GM23338 (cell line): Measurements from ENCODE around the gene RMND1. TPM values are rescaled to one million over a fixed set of nuclear protein-coding genes. Genes with fewer than 3 reads are reported as not detected.

Source experiments
- ATAC-seq: fragments of 200-7000 bp; cut with Tn5 transposase; 3 replicates; pipeline ENCODE4 v1.9.1; 2020
- DNase-seq: peaks from one replicate; pipeline ENCODE4 v3.0.0-alpha.2; 2015; ENCODE audit warnings: low spot score
- H2AFZ ChIP-seq: fragments of 200-600 bp; sonication (generic); 2 replicates; pipeline ENCODE4 v1.8.0; 2016; ENCODE audit warnings: antibody characterized with exemption, mild to moderate bottlenecking, moderate library complexity
- H3F3A ChIP-seq: fragments of 200-600 bp; sonication (generic); replicated peaks from 2 replicates; pipeline ENCODE4 v1.8.0; 2017; ENCODE audit warnings: antibody characterized with exemption, mixed run types, low read depth
- H3K27ac ChIP-seq: fragments of 200-600 bp; sonication (generic); 2 replicates; pipeline ENCODE4 v1.6.1; 2016; ENCODE audit warnings: low read depth
- H3K27me3 ChIP-seq: fragments of 200-600 bp; sonication (generic); 2 replicates; pipeline ENCODE4 v1.8.0; 2016; ENCODE audit warnings: mild to moderate bottlenecking, mixed run types, moderate library complexity; ENCODE audit not compliant: insufficient read depth
- H3K36me3 ChIP-seq: fragments of 200-600 bp; sonication (generic); 2 replicates; pipeline ENCODE4 v1.8.0; 2016; ENCODE audit warnings: mild to moderate bottlenecking; ENCODE audit not compliant: insufficient read depth
- H3K4me1 ChIP-seq: fragments of 200-600 bp; sonication (generic); 2 replicates; pipeline ENCODE4 v1.8.0; 2016; ENCODE audit warnings: mild to moderate bottlenecking, moderate library complexity; ENCODE audit not compliant: insufficient read depth
- H3K4me2 ChIP-seq: fragments of 200-600 bp; sonication (generic); 2 replicates; pipeline ENCODE4 v1.7.1; 2017; ENCODE audit warnings: mixed run types
- H3K4me3 ChIP-seq: fragments of 200-600 bp; sonication (generic); 2 replicates; pipeline ENCODE4 v1.6.1; 2016; ENCODE audit warnings: mixed run types
- H3K79me2 ChIP-seq: fragments of 200-600 bp; sonication (generic); replicated peaks from 2 replicates; pipeline ENCODE4 v1.8.0; 2017; ENCODE audit warnings: mild to moderate bottlenecking; ENCODE audit not compliant: insufficient read depth
- H3K9me2 ChIP-seq: fragments of 200-600 bp; sonication (generic); 2 replicates; pipeline ENCODE4 v1.8.0; 2017; ENCODE audit not compliant: insufficient read depth
- H4K20me1 ChIP-seq: fragments of 200-600 bp; sonication (generic); replicated peaks from 2 replicates; pipeline ENCODE4 v1.8.0; 2017; ENCODE audit warnings: mild to moderate bottlenecking; ENCODE audit not compliant: insufficient read depth
- H3K27ac Mint-ChIP-seq: 2 replicates; pipeline ENCODE4 v1.8.0; 2020; ENCODE audit warnings: inconsistent platforms, mild to moderate bottlenecking, moderate library complexity, mixed read lengths
- H3K27me3 Mint-ChIP-seq: 3 replicates; pipeline ENCODE4 v1.8.0; 2022; ENCODE audit warnings: low read depth, mild to moderate bottlenecking, moderate library complexity, mixed read lengths, inconsistent platforms; ENCODE audit not compliant: insufficient read depth, poor library complexity
- H3K36me3 Mint-ChIP-seq: 3 replicates; pipeline ENCODE4 v1.8.0; 2021; ENCODE audit warnings: low read depth, mild to moderate bottlenecking, inconsistent platforms, moderate library complexity, mixed read lengths
- H3K4me1 Mint-ChIP-seq: 3 replicates; pipeline ENCODE4 v1.8.0; 2020; ENCODE audit warnings: mild to moderate bottlenecking, inconsistent platforms, mixed read lengths
- H3K4me3 Mint-ChIP-seq: 3 replicates; pipeline ENCODE4 v1.8.0; 2021; ENCODE audit warnings: moderate library complexity, mild to moderate bottlenecking, inconsistent platforms, mixed read lengths
- H3K9me3 Mint-ChIP-seq: 3 replicates; pipeline ENCODE4 v1.8.0; 2020; ENCODE audit warnings: moderate library complexity, mild to moderate bottlenecking, inconsistent platforms, mixed read lengths
- CREB1 ChIP-seq: fragments of 250-450 bp; sonication (Bioruptor Pico); IDR thresholded peaks from 2 replicates; pipeline ENCODE4 v1.5.0; 2020; ENCODE audit warnings: low read depth, mild to moderate bottlenecking, moderate library complexity
- EZH2 ChIP-seq: fragments of 200-600 bp; sonication (generic); IDR thresholded peaks from one replicate; pipeline ENCODE4 v1.8.0; 2017; ENCODE audit warnings: antibody characterized with exemption, mild to moderate bottlenecking, low read depth; ENCODE audit not compliant: unreplicated experiment
- EZH2phosphoT487 ChIP-seq: fragments of 200-600 bp; sonication (generic); IDR thresholded peaks from one replicate; pipeline ENCODE4 v1.8.1; 2018; ENCODE audit warnings: antibody characterized with exemption; ENCODE audit not compliant: unreplicated experiment
- JUNB ChIP-seq: IDR thresholded peaks from one replicate; pipeline ENCODE4 v1.6.1; 2016; ENCODE audit warnings: antibody characterized with exemption; ENCODE audit not compliant: unreplicated experiment
- NANOG ChIP-seq: IDR thresholded peaks from 2 replicates; pipeline ENCODE4 v1.6.1; 2016; ENCODE audit warnings: antibody characterized with exemption, borderline replicate concordance
- POLR2AphosphoS5 ChIP-seq: IDR thresholded peaks from 2 replicates; pipeline ENCODE4 v1.6.1; 2016; ENCODE audit warnings: antibody characterized with exemption, low read depth
- STAT1 ChIP-seq: IDR thresholded peaks from one replicate; pipeline ENCODE4 v1.6.1; 2016; ENCODE audit warnings: antibody characterized with exemption; ENCODE audit not compliant: unreplicated experiment
- ZNF114 ChIP-seq: fragments of 250-450 bp; sonication (Bioruptor Pico); IDR thresholded peaks from 2 replicates; pipeline ENCODE4 v1.5.0; 2020; ENCODE audit warnings: mild to moderate bottlenecking, moderate library complexity
- ZNF331 ChIP-seq: fragments of 250-450 bp; sonication (Bioruptor Pico); IDR thresholded peaks from 2 replicates; pipeline ENCODE4 v1.5.0; 2020; ENCODE audit warnings: low read depth, mild to moderate bottlenecking, moderate library complexity
- polyA plus RNA-seq: library from polyadenylated mRNA; unstranded; fragments of >200 nt; fragmentation: Nextera tagmentation; extraction: Ambion mirVana; gene quantifications from 2 replicates; pipeline ENCODE4 v1.2.1, GENCODE V29; 2016
- total RNA-seq: library from RNA; depleted of rRNA; stranded (reverse); fragments of >200 nt; shearing (Covaris generic); gene quantifications from 2 replicates; pipeline ENCODE4 v1.2.3, GENCODE V29; 2014
- TF ChIP-seq, protein P1 (sequence below): IDR thresholded peaks from one replicate; pipeline ENCODE4 v1.6.1; 2018; ENCODE audit warnings: antibody characterized with exemption; ENCODE audit not compliant: unreplicated experiment
- TF ChIP-seq, protein P2 (sequence below): IDR thresholded peaks from 2 replicates; pipeline ENCODE4 v1.6.1; 2016; ENCODE audit warnings: antibody characterized with exemption
- TF ChIP-seq, protein P3 (sequence below), 2 experiments: fragments of 200-600 bp in 1 of 2; sonication (generic) in 1 of 2; conservative IDR thresholded peaks; 2 replicates each; pipeline versions ENCODE4 v1.5.1 to v1.6.1; 2016 to 2017; ENCODE audit warnings: antibody characterized with exemption in 2 of 2, low read depth in 2 of 2, mild to moderate bottlenecking in 2 of 2, moderate library complexity in 1 of 2
- TF ChIP-seq, protein P4 (sequence below): fragments of 250-450 bp; sonication (Bioruptor Pico); IDR thresholded peaks from 2 replicates; pipeline ENCODE4 v1.5.0; 2020; ENCODE audit warnings: mild to moderate bottlenecking, moderate library complexity

Gene RMND1
- total and polyA plus RNA-seq, 2 experiments from 2014 or later: 27.5 to 34.4 TPM

DNA sequence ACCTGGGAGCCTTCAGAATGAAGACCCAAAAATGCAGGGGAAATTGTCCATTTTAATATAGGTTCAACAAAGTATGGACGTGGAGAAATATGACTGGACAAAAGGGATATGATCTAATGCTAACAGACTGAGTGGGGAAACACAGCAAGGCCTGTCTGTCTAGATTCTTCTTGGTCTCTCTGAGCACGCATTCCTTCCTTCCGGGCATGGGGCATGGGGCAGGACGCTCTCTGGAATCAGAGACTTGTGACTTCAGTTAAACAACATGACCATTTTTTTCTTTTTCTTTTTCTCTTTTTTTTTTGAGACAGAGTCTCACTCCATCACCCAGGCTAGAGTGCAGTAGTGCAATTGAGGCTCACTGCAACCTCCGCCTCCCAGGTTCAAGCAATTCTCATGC is 92.4 kb downstream of the RMND1 start:
- no peak overlapping the region for H2AFZ ChIP-seq
- no peaks in the 10 kb centered on the region for H3K9me2 ChIP-seq
- H3K4me3 ChIP-seq: no peak overlapping the region
- no peaks in the 10 kb centered on the region for H3K79me2 ChIP-seq
- Mint-ChIP-seq H3K36me3 (peaks cover 19% of the 10 kb centered on the region), H3K4me3 (no peak overlapping the region), H3K9me3 (no peaks in the 10 kb centered on the region), H3K27ac (no peak overlapping the region), H3K4me1 (0 out of 3 replicates have a peak, but pooled peaks cover 2% of the 10 kb centered on the region), H3K27me3 (no peaks in the 10 kb centered on the region)
- no peak for ATAC-seq
- no peaks in the 10 kb centered on the region for H3K4me1 ChIP-seq
- TF ChIP-seq POLR2AphosphoS5 (no peak), STAT1 (no peak), EZH2phosphoT487 (no peak), EZH2 (no peak), ZNF331 (CRISPR knock-in tag) (no peak), JUNB (no peak), ZNF114 (CRISPR knock-in tag) (no peak), CREB1 (no peak), NANOG (no peak)
- TF ChIP-seq, protein P1, sequence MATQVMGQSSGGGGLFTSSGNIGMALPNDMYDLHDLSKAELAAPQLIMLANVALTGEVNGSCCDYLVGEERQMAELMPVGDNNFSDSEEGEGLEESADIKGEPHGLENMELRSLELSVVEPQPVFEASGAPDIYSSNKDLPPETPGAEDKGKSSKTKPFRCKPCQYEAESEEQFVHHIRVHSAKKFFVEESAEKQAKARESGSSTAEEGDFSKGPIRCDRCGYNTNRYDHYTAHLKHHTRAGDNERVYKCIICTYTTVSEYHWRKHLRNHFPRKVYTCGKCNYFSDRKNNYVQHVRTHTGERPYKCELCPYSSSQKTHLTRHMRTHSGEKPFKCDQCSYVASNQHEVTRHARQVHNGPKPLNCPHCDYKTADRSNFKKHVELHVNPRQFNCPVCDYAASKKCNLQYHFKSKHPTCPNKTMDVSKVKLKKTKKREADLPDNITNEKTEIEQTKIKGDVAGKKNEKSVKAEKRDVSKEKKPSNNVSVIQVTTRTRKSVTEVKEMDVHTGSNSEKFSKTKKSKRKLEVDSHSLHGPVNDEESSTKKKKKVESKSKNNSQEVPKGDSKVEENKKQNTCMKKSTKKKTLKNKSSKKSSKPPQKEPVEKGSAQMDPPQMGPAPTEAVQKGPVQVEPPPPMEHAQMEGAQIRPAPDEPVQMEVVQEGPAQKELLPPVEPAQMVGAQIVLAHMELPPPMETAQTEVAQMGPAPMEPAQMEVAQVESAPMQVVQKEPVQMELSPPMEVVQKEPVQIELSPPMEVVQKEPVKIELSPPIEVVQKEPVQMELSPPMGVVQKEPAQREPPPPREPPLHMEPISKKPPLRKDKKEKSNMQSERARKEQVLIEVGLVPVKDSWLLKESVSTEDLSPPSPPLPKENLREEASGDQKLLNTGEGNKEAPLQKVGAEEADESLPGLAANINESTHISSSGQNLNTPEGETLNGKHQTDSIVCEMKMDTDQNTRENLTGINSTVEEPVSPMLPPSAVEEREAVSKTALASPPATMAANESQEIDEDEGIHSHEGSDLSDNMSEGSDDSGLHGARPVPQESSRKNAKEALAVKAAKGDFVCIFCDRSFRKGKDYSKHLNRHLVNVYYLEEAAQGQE: no peak
- TF ChIP-seq, protein P2, sequence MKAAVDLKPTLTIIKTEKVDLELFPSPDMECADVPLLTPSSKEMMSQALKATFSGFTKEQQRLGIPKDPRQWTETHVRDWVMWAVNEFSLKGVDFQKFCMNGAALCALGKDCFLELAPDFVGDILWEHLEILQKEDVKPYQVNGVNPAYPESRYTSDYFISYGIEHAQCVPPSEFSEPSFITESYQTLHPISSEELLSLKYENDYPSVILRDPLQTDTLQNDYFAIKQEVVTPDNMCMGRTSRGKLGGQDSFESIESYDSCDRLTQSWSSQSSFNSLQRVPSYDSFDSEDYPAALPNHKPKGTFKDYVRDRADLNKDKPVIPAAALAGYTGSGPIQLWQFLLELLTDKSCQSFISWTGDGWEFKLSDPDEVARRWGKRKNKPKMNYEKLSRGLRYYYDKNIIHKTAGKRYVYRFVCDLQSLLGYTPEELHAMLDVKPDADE: no peak
- TF ChIP-seq, protein P3, sequence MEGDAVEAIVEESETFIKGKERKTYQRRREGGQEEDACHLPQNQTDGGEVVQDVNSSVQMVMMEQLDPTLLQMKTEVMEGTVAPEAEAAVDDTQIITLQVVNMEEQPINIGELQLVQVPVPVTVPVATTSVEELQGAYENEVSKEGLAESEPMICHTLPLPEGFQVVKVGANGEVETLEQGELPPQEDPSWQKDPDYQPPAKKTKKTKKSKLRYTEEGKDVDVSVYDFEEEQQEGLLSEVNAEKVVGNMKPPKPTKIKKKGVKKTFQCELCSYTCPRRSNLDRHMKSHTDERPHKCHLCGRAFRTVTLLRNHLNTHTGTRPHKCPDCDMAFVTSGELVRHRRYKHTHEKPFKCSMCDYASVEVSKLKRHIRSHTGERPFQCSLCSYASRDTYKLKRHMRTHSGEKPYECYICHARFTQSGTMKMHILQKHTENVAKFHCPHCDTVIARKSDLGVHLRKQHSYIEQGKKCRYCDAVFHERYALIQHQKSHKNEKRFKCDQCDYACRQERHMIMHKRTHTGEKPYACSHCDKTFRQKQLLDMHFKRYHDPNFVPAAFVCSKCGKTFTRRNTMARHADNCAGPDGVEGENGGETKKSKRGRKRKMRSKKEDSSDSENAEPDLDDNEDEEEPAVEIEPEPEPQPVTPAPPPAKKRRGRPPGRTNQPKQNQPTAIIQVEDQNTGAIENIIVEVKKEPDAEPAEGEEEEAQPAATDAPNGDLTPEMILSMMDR (conservative IDR thresholded peaks at IDR 0.05; ENCODE audit: low read depth in 2 of 2): no peak
- TF ChIP-seq, protein P4, sequence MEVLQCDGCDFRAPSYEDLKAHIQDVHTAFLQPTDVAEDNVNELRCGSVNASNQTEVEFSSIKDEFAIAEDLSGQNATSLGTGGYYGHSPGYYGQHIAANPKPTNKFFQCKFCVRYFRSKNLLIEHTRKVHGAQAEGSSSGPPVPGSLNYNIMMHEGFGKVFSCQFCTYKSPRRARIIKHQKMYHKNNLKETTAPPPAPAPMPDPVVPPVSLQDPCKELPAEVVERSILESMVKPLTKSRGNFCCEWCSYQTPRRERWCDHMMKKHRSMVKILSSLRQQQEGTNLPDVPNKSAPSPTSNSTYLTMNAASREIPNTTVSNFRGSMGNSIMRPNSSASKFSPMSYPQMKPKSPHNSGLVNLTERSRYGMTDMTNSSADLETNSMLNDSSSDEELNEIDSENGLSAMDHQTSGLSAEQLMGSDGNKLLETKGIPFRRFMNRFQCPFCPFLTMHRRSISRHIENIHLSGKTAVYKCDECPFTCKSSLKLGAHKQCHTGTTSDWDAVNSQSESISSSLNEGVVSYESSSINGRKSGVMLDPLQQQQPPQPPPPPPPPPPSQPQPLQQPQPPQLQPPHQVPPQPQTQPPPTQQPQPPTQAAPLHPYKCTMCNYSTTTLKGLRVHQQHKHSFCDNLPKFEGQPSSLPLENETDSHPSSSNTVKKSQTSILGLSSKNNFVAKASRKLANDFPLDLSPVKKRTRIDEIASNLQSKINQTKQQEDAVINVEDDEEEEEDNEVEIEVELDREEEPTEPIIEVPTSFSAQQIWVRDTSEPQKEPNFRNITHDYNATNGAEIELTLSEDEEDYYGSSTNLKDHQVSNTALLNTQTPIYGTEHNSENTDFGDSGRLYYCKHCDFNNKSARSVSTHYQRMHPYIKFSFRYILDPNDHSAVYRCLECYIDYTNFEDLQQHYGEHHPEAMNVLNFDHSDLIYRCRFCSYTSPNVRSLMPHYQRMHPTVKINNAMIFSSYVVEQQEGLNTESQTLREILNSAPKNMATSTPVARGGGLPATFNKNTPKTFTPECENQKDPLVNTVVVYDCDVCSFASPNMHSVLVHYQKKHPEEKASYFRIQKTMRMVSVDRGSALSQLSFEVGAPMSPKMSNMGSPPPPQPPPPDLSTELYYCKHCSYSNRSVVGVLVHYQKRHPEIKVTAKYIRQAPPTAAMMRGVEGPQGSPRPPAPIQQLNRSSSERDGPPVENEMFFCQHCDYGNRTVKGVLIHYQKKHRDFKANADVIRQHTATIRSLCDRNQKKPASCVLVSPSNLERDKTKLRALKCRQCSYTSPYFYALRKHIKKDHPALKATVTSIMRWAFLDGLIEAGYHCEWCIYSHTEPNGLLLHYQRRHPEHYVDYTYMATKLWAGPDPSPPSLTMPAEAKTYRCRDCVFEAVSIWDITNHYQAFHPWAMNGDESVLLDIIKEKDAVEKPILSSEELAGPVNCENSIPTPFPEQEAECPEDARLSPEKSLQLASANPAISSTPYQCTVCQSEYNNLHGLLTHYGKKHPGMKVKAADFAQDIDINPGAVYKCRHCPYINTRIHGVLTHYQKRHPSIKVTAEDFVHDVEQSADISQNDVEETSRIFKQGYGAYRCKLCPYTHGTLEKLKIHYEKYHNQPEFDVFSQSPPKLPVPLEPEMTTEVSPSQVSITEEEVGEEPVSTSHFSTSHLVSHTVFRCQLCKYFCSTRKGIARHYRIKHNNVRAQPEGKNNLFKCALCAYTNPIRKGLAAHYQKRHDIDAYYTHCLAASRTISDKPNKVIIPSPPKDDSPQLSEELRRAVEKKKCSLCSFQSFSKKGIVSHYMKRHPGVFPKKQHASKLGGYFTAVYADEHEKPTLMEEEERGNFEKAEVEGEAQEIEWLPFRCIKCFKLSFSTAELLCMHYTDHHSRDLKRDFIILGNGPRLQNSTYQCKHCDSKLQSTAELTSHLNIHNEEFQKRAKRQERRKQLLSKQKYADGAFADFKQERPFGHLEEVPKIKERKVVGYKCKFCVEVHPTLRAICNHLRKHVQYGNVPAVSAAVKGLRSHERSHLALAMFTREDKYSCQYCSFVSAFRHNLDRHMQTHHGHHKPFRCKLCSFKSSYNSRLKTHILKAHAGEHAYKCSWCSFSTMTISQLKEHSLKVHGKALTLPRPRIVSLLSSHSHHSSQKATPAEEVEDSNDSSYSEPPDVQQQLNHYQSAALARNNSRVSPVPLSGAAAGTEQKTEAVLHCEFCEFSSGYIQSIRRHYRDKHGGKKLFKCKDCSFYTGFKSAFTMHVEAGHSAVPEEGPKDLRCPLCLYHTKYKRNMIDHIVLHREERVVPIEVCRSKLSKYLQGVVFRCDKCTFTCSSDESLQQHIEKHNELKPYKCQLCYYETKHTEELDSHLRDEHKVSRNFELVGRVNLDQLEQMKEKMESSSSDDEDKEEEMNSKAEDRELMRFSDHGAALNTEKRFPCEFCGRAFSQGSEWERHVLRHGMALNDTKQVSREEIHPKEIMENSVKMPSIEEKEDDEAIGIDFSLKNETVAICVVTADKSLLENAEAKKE (CRISPR knock-in tag): no peak
- H3K4me2 ChIP-seq: no peak overlapping the region
- no peak for DNase-seq
- H3K36me3 ChIP-seq: no peaks in the 10 kb centered on the region; the same call in 1 of the 2 replicates
- H3K27ac ChIP-seq: no peak overlapping the region
- H4K20me1 ChIP-seq: 0 out of 2 replicates have a peak, but pooled peaks cover 3% of the 10 kb centered on the region
- no peaks in the 10 kb centered on the region for H3K27me3 ChIP-seq
- H3F3A ChIP-seq: no peaks in the 10 kb centered on the region
